Measurements from ENCODE around the gene PMS1. TPM values are rescaled to one million over a fixed set of nuclear protein-coding genes. Genes with fewer than 3 reads are reported as not detected.
A peak's percentile ranks its signal among the peaks of the same experiment; 100 is the strongest.

The PMS1 gene
- total and polyA plus RNA-seq, 4 donors = 6.8 to 40.3 (median 18.4) TPM

GRCh38 chr2:189770590-189771322, 13.5 kb upstream of the PMS1 start:
- Histone ChIP-seq H3K9ac (ENCODE audit: insufficient read depth in 1 of 2, low read length in 2 of 2) (no peak overlapping the region), H3K9me3 (ENCODE audit: control insufficient read depth in 4 of 4, insufficient read depth in 3 of 4, low read length in 3 of 4) (no peaks in the 10 kb centered on the region), H3K27me3 (ENCODE audit: control insufficient read depth in 3 of 3, insufficient read depth in 3 of 3, low read length in 2 of 3) (no peaks in the 10 kb centered on the region), H3K4me3 (no peak overlapping the region), H3K4me1 (ENCODE audit: control insufficient read depth in 5 of 5, insufficient read depth in 5 of 5, low read length in 5 of 5) (no peaks in the 10 kb centered on the region), H3K36me3 (ENCODE audit: control insufficient read depth in 4 of 4, insufficient read depth in 4 of 4, low read length in 4 of 4) (peaks cover 6 to 30% (median 21%) of the 10 kb centered on the region in 4 donors), H3K27ac (ENCODE audit: low read depth in 1 of 2, low read length in 1 of 2) (no peak overlapping the region)
- no peak for TF ChIP-seq CTCF (IDR thresholded peaks at IDR 0.05; ENCODE audit: control extremely low read depth, extremely low read depth)
- DNase-seq (no peak), ATAC-seq (ENCODE audit: insufficient read depth, low FRiP score) (no peak)
- 70 to 75% methylated on average over 6 of the region's 6 CpGs for WGBS, 2 donors

- 81 to 88% methylated on average over 1 of the region's 1 CpG for WGBS, 2 donors
- TF ChIP-seq CTCF (IDR thresholded peaks at IDR 0.05; ENCODE audit: control extremely low read depth, extremely low read depth) = no peak
These were observed 12.0 kb upstream of the PMS1 start for GRCh38 chr2:189772212-189772611.

GRCh38 chr2:189782221-189782671, 2.0 kb upstream of the PMS1 start:
- WGBS, 2 donors = 25 to 46% methylated on average over 4 of the region's 4 CpGs
- no peak for ATAC-seq (ENCODE audit: insufficient read depth, low FRiP score)
- Histone ChIP-seq H3K27ac (ENCODE audit: low read depth in 1 of 2, low read length in 1 of 2) (no peak overlapping the region), H3K9ac (ENCODE audit: insufficient read depth in 1 of 2, low read length in 2 of 2) (peak overlapping the region in 1 of 2 donors; percentile 52), H3K27me3 (ENCODE audit: control insufficient read depth in 3 of 3, insufficient read depth in 3 of 3, low read length in 2 of 3) (no peaks in the 10 kb centered on the region), H3K9me3 (ENCODE audit: control insufficient read depth in 4 of 4, insufficient read depth in 3 of 4, low read length in 3 of 4) (no peaks in the 10 kb centered on the region), H3K4me1 (ENCODE audit: control insufficient read depth in 5 of 5, insufficient read depth in 5 of 5, low read length in 5 of 5) (peaks cover 1 to 21% (median 13%) of the 10 kb centered on the region in 5 donors), H3K36me3 (ENCODE audit: control insufficient read depth in 4 of 4, insufficient read depth in 4 of 4, low read length in 4 of 4) (peaks cover 7 to 25% (median 10%) of the 10 kb centered on the region in 4 donors), H3K4me3 (no peak overlapping the region)
- no peak for DNase-seq
- TF ChIP-seq CTCF (IDR thresholded peaks at IDR 0.05; ENCODE audit: control extremely low read depth, extremely low read depth) = no peak

More at GRCh38 chr2:189772212-189772611, 12.0 kb upstream of the PMS1 start:
- no peak overlapping the region for H3K9ac ChIP-seq (ENCODE audit: insufficient read depth in 1 of 2, low read length in 2 of 2)
- peaks cover 6 to 29% (median 16%) of the 10 kb centered on the region in 4 donors for H3K36me3 ChIP-seq (ENCODE audit: control insufficient read depth in 4 of 4, insufficient read depth in 4 of 4, low read length in 4 of 4)
- H3K9me3 ChIP-seq (ENCODE audit: control insufficient read depth in 4 of 4, insufficient read depth in 3 of 4, low read length in 3 of 4) = no peaks in the 10 kb centered on the region
- no peak overlapping the region for H3K4me3 ChIP-seq
- no peaks in the 10 kb centered on the region for H3K4me1 ChIP-seq (ENCODE audit: control insufficient read depth in 5 of 5, insufficient read depth in 5 of 5, low read length in 5 of 5)
- ATAC-seq (ENCODE audit: insufficient read depth, low FRiP score) (no peak), DNase-seq (peak in 1 of 3 donors; percentile 26)
- no peaks in the 10 kb centered on the region for H3K27me3 ChIP-seq (ENCODE audit: control insufficient read depth in 3 of 3, insufficient read depth in 3 of 3, low read length in 2 of 3)
- H3K27ac ChIP-seq (ENCODE audit: low read depth in 1 of 2, low read length in 1 of 2) = no peak overlapping the region
